HEK293T (cell line): Measurements from ENCODE around the gene LMCD1.

ENCODE experiments used
- CTCF ChIA-PET: fragments of 350-600 bp; formaldehyde crosslinking; extraction: SDS; loops from one replicate; lab custom pipeline; 2021; ENCODE audit warnings: antibody characterized with exemption, inconsistent platforms; lab: Yijun Ruan, JAX
- POLR2A ChIA-PET: fragments of 350-600 bp; formaldehyde crosslinking; extraction: SDS; loops from one replicate; lab custom pipeline; 2020; ENCODE audit warnings: antibody characterized with exemption, inconsistent platforms; lab: Yijun Ruan, JAX
- DNase-seq: peaks from one replicate; pipeline ENCODE4 v3.0.0; 2012; ENCODE audit warnings: mixed read lengths; ENCODE audit errors: extremely low spot score
- ARNT ChIP-seq: fragments of 450-650 bp; IDR thresholded peaks from 2 replicates; pipeline ENCODE4 v1.6.1; 2017; ENCODE audit warnings: mild to moderate bottlenecking
- BHLHE40 ChIP-seq: fragments of 450-650 bp; IDR thresholded peaks from 2 replicates; pipeline ENCODE4 v1.6.1; 2016; ENCODE audit warnings: mild to moderate bottlenecking, moderate library complexity, borderline replicate concordance
- CTBP1 ChIP-seq: fragments of 450-650 bp; IDR thresholded peaks from 2 replicates; pipeline ENCODE4 v1.6.1; 2016; ENCODE audit warnings: borderline replicate concordance
- ELF4 ChIP-seq: fragments of 450-650 bp; IDR thresholded peaks from 2 replicates; pipeline ENCODE4 v1.6.1; 2017; ENCODE audit warnings: antibody characterized with exemption
- FOXA1 ChIP-seq: fragments of 450-650 bp; IDR thresholded peaks from 2 replicates; pipeline ENCODE4 v1.6.1; 2016; ENCODE audit warnings: mild to moderate bottlenecking
- FOXK2 ChIP-seq: fragments of 450-650 bp; IDR thresholded peaks from 2 replicates; pipeline ENCODE4 v1.6.1; 2016; ENCODE audit warnings: mild to moderate bottlenecking
- FOXM1 ChIP-seq: fragments of 450-650 bp; IDR thresholded peaks from 2 replicates; pipeline ENCODE4 v1.6.1; 2017; ENCODE audit warnings: mild to moderate bottlenecking, borderline replicate concordance
- HDGF ChIP-seq: fragments of 450-650 bp; IDR thresholded peaks from 2 replicates; pipeline ENCODE4 v1.6.1; 2017; ENCODE audit warnings: antibody characterized with exemption, borderline replicate concordance
- L3MBTL2 ChIP-seq: fragments of 450-650 bp; conservative IDR thresholded peaks from 2 replicates; pipeline ENCODE4 v1.6.1; 2016; ENCODE audit warnings: mild to moderate bottlenecking
- LEF1 ChIP-seq: fragments of 450-650 bp; IDR thresholded peaks from 2 replicates; pipeline ENCODE4 v1.6.1; 2017; ENCODE audit warnings: mild to moderate bottlenecking, borderline replicate concordance
- NFRKB ChIP-seq: fragments of 450-650 bp; IDR thresholded peaks from 2 replicates; pipeline ENCODE4 v1.6.1; 2016; ENCODE audit warnings: mild to moderate bottlenecking, moderate library complexity
- PKNOX1 ChIP-seq: fragments of 450-650 bp; IDR thresholded peaks from 2 replicates; pipeline ENCODE4 v1.6.1; 2016
- SP1 ChIP-seq: fragments of 450-650 bp; IDR thresholded peaks from 2 replicates; pipeline ENCODE4 v1.6.1; 2017
- SUZ12 ChIP-seq: fragments of 450-650 bp; IDR thresholded peaks from 2 replicates; pipeline ENCODE4 v1.6.1; 2016; ENCODE audit warnings: mild to moderate bottlenecking
- TARDBP ChIP-seq: fragments of 450-650 bp; IDR thresholded peaks from 2 replicates; pipeline ENCODE4 v1.6.1; 2016
- ZNF384 ChIP-seq: fragments of 450-650 bp; IDR thresholded peaks from 2 replicates; pipeline ENCODE4 v1.6.1; 2016

The LMCD1 gene

GRCh38 chr3:8573342-8573926, 71.8 kb downstream of the LMCD1 start:
- DNase-seq = no peak
- ChIA-PET CTCF (no interaction called here), POLR2A (no interaction called here)
- TF ChIP-seq NFRKB = no peak
- no peak for TF ChIP-seq LEF1
- no peak for TF ChIP-seq BHLHE40
- no peak for TF ChIP-seq CTBP1
- no peak for TF ChIP-seq PKNOX1

- CTCF ChIA-PET = no interaction called here
- TF ChIP-seq FOXK2 (no peak), ARNT (no peak), CTBP1 (no peak), NFRKB (no peak), SUZ12 (no peak), LEF1 (no peak)
- POLR2A ChIA-PET = no interaction called here
- DNase-seq = no peak
Observed at GRCh38 chr3:8574040-8574669, 72.5 kb downstream of the LMCD1 start.

GRCh38 chr3:8574670-8575322, 73.2 kb downstream of the LMCD1 start:
- no peak for DNase-seq
- ChIA-PET POLR2A (no interaction called here), CTCF (no interaction called here)
- no peak for TF ChIP-seq NFRKB
- no peak for TF ChIP-seq CTBP1
- no peak for TF ChIP-seq TARDBP
- TF ChIP-seq LEF1 = no peak
- no peak for TF ChIP-seq ZNF384
- no peak for TF ChIP-seq BHLHE40
- no peak for TF ChIP-seq FOXM1
- TF ChIP-seq PKNOX1 = no peak
- no peak for TF ChIP-seq SUZ12
- TF ChIP-seq HDGF = no peak

GRCh38 chr3:8575364-8576104, 73.9 kb downstream of the LMCD1 start:
- TF ChIP-seq ZNF384 (no peak), HDGF (no peak), SP1 (no peak), FOXA1 (no peak)
- no peak for DNase-seq
- CTCF ChIA-PET = no interaction called here
- POLR2A ChIA-PET = no interaction called here

GRCh38 chr3:8576436-8576835, 74.8 kb downstream of the LMCD1 start:
- POLR2A ChIA-PET = no interaction called here

GRCh38 chr3:8576841-8577571, 75.4 kb downstream of the LMCD1 start:
- no peak for DNase-seq
- POLR2A ChIA-PET = no interaction called here
- CTCF ChIA-PET = no interaction called here
- TF ChIP-seq CTBP1 (no peak), BHLHE40 (no peak), SP1 (no peak), ELF4 (no peak), L3MBTL2 (no peak), HDGF (no peak), NFRKB (no peak)

More at GRCh38 chr3:8576436-8576835, 74.8 kb downstream of the LMCD1 start:
- CTCF ChIA-PET = no interaction called here
- TF ChIP-seq ZNF384 (no peak), PKNOX1 (no peak), FOXM1 (no peak), FOXK2 (no peak), LEF1 (no peak), NFRKB (no peak)
- DNase-seq = no peak
